ENCODE results near the gene KCNK4.

The KCNK4 gene

GRCh38 chr11:64289002-64289564, 2.0 kb upstream of the KCNK4 start:
- no peak for DNase-seq (ENCODE audit: low read depth, low spot score)

GRCh38 chr11:64290352-64291261, 495 bp upstream of the KCNK4 start:
- DNase-seq (ENCODE audit: low read depth, low spot score) = no peak

GRCh38 chr11:64291752-64292459, 804 bp downstream of the KCNK4 start:
- DNase-seq (ENCODE audit: low read depth, low spot score) = no peak

GRCh38 chr11:64292460-64293254, 1.6 kb downstream of the KCNK4 start:
- DNase-seq (ENCODE audit: low read depth, low spot score) = no peak

- no peak for DNase-seq (ENCODE audit: low read depth, low spot score)
These were observed 3.7 kb downstream of the KCNK4 start for GRCh38 chr11:64294774-64295173.

- no peak for DNase-seq (ENCODE audit: low read depth, low spot score)
These were observed 4.7 kb downstream of the KCNK4 start for GRCh38 chr11:64295760-64296159.

- no peak for DNase-seq (ENCODE audit: low read depth, low spot score)
These were observed 5.1 kb downstream of the KCNK4 start for GRCh38 chr11:64296236-64296635.

GRCh38 chr11:64296830-64297698, 6.0 kb downstream of the KCNK4 start:
- no peak for DNase-seq (ENCODE audit: low read depth, low spot score)

GRCh38 chr11:64297699-64298358, 6.7 kb downstream of the KCNK4 start:
- DNase-seq (ENCODE audit: low read depth, low spot score) = no peak

GRCh38 chr11:64298966-64299846, 8.1 kb downstream of the KCNK4 start:
- DNase-seq (ENCODE audit: low read depth, low spot score) = no peak

- DNase-seq (ENCODE audit: low read depth, low spot score) = no peak
These were observed 8.9 kb downstream of the KCNK4 start, which contains the start of gene CATSPERZ for GRCh38 chr11:64299847-64300648. Gene CATSPERZ (plus strand): TSS chr11:64300358. CDS start chr11:64300411, 53 bp downstream.

- no peak for DNase-seq (ENCODE audit: low read depth, low spot score)
These were observed 12.3 kb downstream of the KCNK4 start for GRCh38 chr11:64303109-64304031.

- DNase-seq (ENCODE audit: low read depth, low spot score) = no peak
These were observed 12.9 kb downstream of the KCNK4 start for GRCh38 chr11:64304032-64304315.

GRCh38 chr11:64304316-64305072, 13.4 kb downstream of the KCNK4 start:
- peak; percentile 62 for DNase-seq (ENCODE audit: low read depth, low spot score)

- DNase-seq (ENCODE audit: low read depth, low spot score) = peak; percentile 94
These were observed 14.1 kb downstream of the KCNK4 start, which contains the start of gene ESRRA for GRCh38 chr11:64305075-64305690. Gene ESRRA (plus strand): TSS chr11:64305524. CDS start chr11:64307180, 1,656 bp downstream.

Measured in smooth muscle cell of the brain vasculature (primary cell).